Stomach (tissue), 19 donors: ENCODE results near the gene UCN. TPM values are rescaled to one million over a fixed set of nuclear protein-coding genes. Genes with fewer than 3 reads are reported as not detected.

Experiments used
- DNase-seq, 2 donors: peaks; one replicate each; pipeline versions ENCODE4 v3.0.0 to v3.0.0-alpha.2; 2013 to 2019
- H3K27ac ChIP-seq, 5 donors: fragments of 200-600 bp in 4 of 5; sonication (generic) in 4 of 5; one replicate each; pipeline ENCODE4 v1.5.1; 2013 to 2019; ENCODE audit warnings: mild to moderate bottlenecking in 1 of 5, moderate library complexity in 1 of 5
- H3K27me3 ChIP-seq, 3 donors: fragments of 200-600 bp; sonication (generic); one replicate each; pipeline ENCODE4 v1.5.1; 2017 to 2019; ENCODE audit warnings: mixed run types in 1 of 3
- H3K36me3 ChIP-seq, 4 donors: fragments of 200-600 bp; sonication (generic); 1 replicate in 3 of 4; 2 replicates in 1 of 4; pipeline ENCODE4 v1.5.1; 2016 to 2019
- H3K4me1 ChIP-seq, 4 donors: fragments of 200-600 bp; sonication (generic); one replicate each; pipeline ENCODE4 v1.5.1; 2016 to 2019
- H3K4me3 ChIP-seq, 4 donors: fragments of 200-600 bp; sonication (generic) in 3 of 4; one replicate each; pipeline ENCODE4 v1.5.1; 2016 to 2019; ENCODE audit warnings: mild to moderate bottlenecking in 1 of 4
- H3K9me3 ChIP-seq, 4 donors: fragments of 200-600 bp; sonication (generic); one replicate each; pipeline ENCODE4 v1.5.1; 2016 to 2019
- CTCF ChIP-seq, 7 experiments: fragments of 450-650 bp in 4 of 7; fragments of 200-600 bp in 3 of 7; sonication (generic) in 3 of 7; IDR thresholded peaks; one replicate each; pipeline ENCODE4 v1.5.1; 2016 to 2019; ENCODE audit warnings: antibody characterized with exemption in 7 of 7, control low read depth in 2 of 7, mild to moderate bottlenecking in 1 of 7
- EP300 ChIP-seq: sonication (generic); formaldehyde crosslinking; IDR thresholded peaks from one replicate; pipeline ENCODE4 v1.6.1; 2017; ENCODE audit warnings: antibody characterized with exemption
- POLR2A ChIP-seq, 4 donors: fragments of 450-650 bp; IDR thresholded peaks; one replicate each; pipeline ENCODE4 v1.6.1; 2016; ENCODE audit warnings: antibody characterized with exemption in 4 of 4, control low read depth in 2 of 4, mild to moderate bottlenecking in 1 of 4, moderate library complexity in 1 of 4
- POLR2AphosphoS5 ChIP-seq, 3 donors: sonication (generic); formaldehyde crosslinking; IDR thresholded peaks; one replicate each; pipeline ENCODE4 v1.6.1; 2016; ENCODE audit warnings: antibody characterized with exemption in 3 of 3
- WGBS, 5 donors: extraction: QIAGEN DNeasy Blood & Tissue Kit in 3 of 5; methylation state at CpG; one replicate each; pipeline versions ENCODE4 v1.1.5 to v1.1.7; 2013 to 2018; 5-methylcytosine and 5-hydroxymethylcytosine counted together
- intact Hi-C: fragments of 100-400 bp; cut with DNase I; formaldehyde crosslinking; loops from one replicate; pipeline ENCODE4 v1.15.1; 2023; ENCODE audit warnings: low total_unique reads
- long read RNA-seq, 10 donors: transcript quantifications; one replicate each; lab custom pipeline, GENCODE V29; 2026
- polyA plus RNA-seq, 3 donors: library from polyadenylated mRNA; stranded (reverse); fragments of 200-250 nt; gene quantifications; one replicate each; pipeline ENCODE4 v1.2.3, GENCODE V29; 2013
- total RNA-seq, 5 donors: library from RNA; depleted of rRNA; stranded (reverse); fragments of >200 nt; gene quantifications; one replicate each; pipeline versions ENCODE4 v1.1.0 to v1.2.3, GENCODE V29; 2014 to 2016
- donor health status: healthy with polysubstance abuse.
- donor health status: Bipolar disorder and iron deficiency.
- donor health status: healthy.

Gene UCN
- 1 to 10 TPM in 1 of 5 donors, not detected in 4; 6.7 TPM for total RNA-seq
- 1 to 10 TPM in 2 of 3 donors, not detected in 1; 3.5 to 4.1 TPM for polyA plus RNA-seq
- long read RNA-seq, donor 1, partial matches to known transcripts, result 0 of 1 reads
- long read RNA-seq, donor 1, other reads (novel, unspliced or antisense), result 0 of 1 reads
- long read RNA-seq, donor 2, result 0 reads
- long read RNA-seq, donor 3, partial matches to known transcripts, result 0 of 1 reads
- long read RNA-seq, donor 3, other reads (novel, unspliced or antisense), result 0 of 1 reads
- long read RNA-seq, donor 4, result 0 reads
- long read RNA-seq, donor 5, partial matches to known transcripts, result 0 of 1 reads
- long read RNA-seq, donor 5, other reads (novel, unspliced or antisense), result 0 of 1 reads
- long read RNA-seq, donor 6, result 0 reads
- long read RNA-seq, donor 7, partial matches to known transcripts, result 0 of 1 reads
- long read RNA-seq, donor 7, other reads (novel, unspliced or antisense), result 0 of 1 reads
- long read RNA-seq, donor 8, partial matches to known transcripts, result 0 of 1 reads
- long read RNA-seq, donor 8, other reads (novel, unspliced or antisense), result 0 of 1 reads
- long read RNA-seq, donor 9, result 0 reads
- long read RNA-seq, donor 10, result 0 reads

- no peak for TF ChIP-seq CTCF (IDR thresholded peaks at IDR 0.05)
- no peak for TF ChIP-seq POLR2AphosphoS5 (IDR thresholded peaks at IDR 0.05)
- TF ChIP-seq POLR2A (IDR thresholded peaks at IDR 0.05), result no peak
- TF ChIP-seq EP300, result no peak
- intact Hi-C loops, result no loop called here
- H3K9me3 ChIP-seq, result no peaks in the 10 kb centered on the region
- H3K27ac ChIP-seq, result no peak within 1 kb of the TSS
- H3K27me3 ChIP-seq, result peaks cover 22 to 52% (median 38%) of the 10 kb centered on the region in 3 donors
- H3K4me1 ChIP-seq, result peaks cover 22 to 27% (median 25%) of the 10 kb centered on the region in 4 donors
- 20 to 34% (median 30%) methylated on average over 15 to 25 of the region's 25 CpGs for WGBS, 5 donors
- peaks cover 7 to 42% (median 35%) of the 10 kb centered on the region in 4 donors for H3K36me3 ChIP-seq
- peak within 1 kb of the TSS in 1 of 4 donors; percentile 3 for H3K4me3 ChIP-seq
- peak in 1 of 2 donors; percentile 84 for DNase-seq
Observed at GRCh38 chr2:27308359-27308881, at the start of gene UCN. Gene UCN, minus strand, starts transcription at chr2:27308445. Its CDS starts 550 bp downstream, at chr2:27307895.

GRCh38 chr2:27356382-27357181, 48.3 kb upstream of the UCN start, which contains the start of gene GTF3C2:
Gene GTF3C2, minus strand, starts transcription at chr2:27356764. Its CDS starts 13,210 bp downstream, at chr2:27343554.
- intact Hi-C loops, result no loop called here
- Histone ChIP-seq H3K9me3 (no peaks in the 10 kb centered on the region), H3K4me3 (peak within 1 kb of the TSS; percentile 92 to 99 (median 96)), H3K27me3 (no peaks in the 10 kb centered on the region), H3K27ac (peak within 1 kb of the TSS; percentile 90 to 97 (median 94)), H3K4me1 (peaks cover 24 to 59% (median 50%) of the 10 kb centered on the region in 4 donors), H3K36me3 (no peaks in the 10 kb centered on the region)
- TF ChIP-seq CTCF (IDR thresholded peaks at IDR 0.05), result peak in 3 of 7 experiments; percentile 8 to 22 (median 15)
- TF ChIP-seq POLR2A (IDR thresholded peaks at IDR 0.05), result peak in 1 of 4 donors; percentile 62
- no peak for TF ChIP-seq EP300
- TF ChIP-seq POLR2AphosphoS5 (IDR thresholded peaks at IDR 0.05), result peak; percentile 26 to 89 (median 77)
- DNase-seq, result peak; percentile 95 to 99
- WGBS, 5 donors, result 0% methylated on average over 53 to 67 of the region's 67 CpGs

GRCh38 chr2:27356056-27356381, 47.8 kb upstream of the UCN start:
- peak overlapping the region; percentile 90 to 97 (median 94) for H3K27ac ChIP-seq

More at GRCh38 chr2:27356056-27356381, 47.8 kb upstream of the UCN start:
- 0 to 2% (median 1%) methylated on average over 12 of the region's 12 CpGs for WGBS, 5 donors
- no peaks in the 10 kb centered on the region for H3K36me3 ChIP-seq
- peaks cover 24 to 65% (median 53%) of the 10 kb centered on the region in 4 donors for H3K4me1 ChIP-seq
- H3K9me3 ChIP-seq, result no peaks in the 10 kb centered on the region
- TF ChIP-seq POLR2AphosphoS5 (IDR thresholded peaks at IDR 0.05) (no peak), EP300 (no peak), POLR2A (IDR thresholded peaks at IDR 0.05) (no peak), CTCF (IDR thresholded peaks at IDR 0.05) (no peak)
- DNase-seq, result peak; percentile 43 to 68
- H3K27me3 ChIP-seq, result no peaks in the 10 kb centered on the region
- H3K4me3 ChIP-seq, result peak overlapping the region; percentile 92 to 99 (median 96)
- intact Hi-C loops, result no loop called here
